Activated B cell treated with CpG ODN at 0.5 μM for 24 hours (primary cell): ENCODE results near the gene NR5A1. TPM values are rescaled to one million over a fixed set of nuclear protein-coding genes. Genes with fewer than 3 reads are reported as not detected.

Experiments used
- ATAC-seq: fragments of 200-7000 bp; cut with Tn5 transposase; one replicate; pipeline ENCODE4 v1.10.0; 2021; ENCODE audit warnings: low read depth, mild to moderate bottlenecking, moderate library complexity
- CTCF ChIA-PET: fragments of 350-600 bp; sonication (Branson Sonifier 250); formaldehyde crosslinking; loops from one replicate; lab custom pipeline; 2021; ENCODE audit warnings: antibody characterized with exemption; lab: Charles Lee
- POLR2A ChIA-PET: fragments of 350-600 bp; sonication (Branson Sonifier 250); formaldehyde crosslinking; loops from one replicate; lab custom pipeline; 2021; ENCODE audit warnings: antibody characterized with exemption; lab: Charles Lee
- DNase-seq: peaks from one replicate; pipeline ENCODE4 v3.0.0; 2022
- H3K27ac Mint-ChIP-seq: one replicate; pipeline ENCODE4 v1.8.0; 2020; ENCODE audit warnings: mixed read lengths
- H3K27me3 Mint-ChIP-seq: one replicate; pipeline ENCODE4 v1.8.0; 2021; ENCODE audit warnings: mixed read lengths
- H3K36me3 Mint-ChIP-seq: one replicate; pipeline ENCODE4 v1.8.0; 2021; ENCODE audit warnings: low read depth, mixed read lengths
- H3K4me1 Mint-ChIP-seq: one replicate; pipeline ENCODE4 v1.8.0; 2021; ENCODE audit warnings: mixed read lengths
- H3K4me3 Mint-ChIP-seq: one replicate; pipeline ENCODE4 v1.8.0; 2020; ENCODE audit warnings: mild to moderate bottlenecking, mixed read lengths
- H3K9me3 Mint-ChIP-seq: one replicate; pipeline ENCODE4 v1.8.0; 2020; ENCODE audit warnings: mixed read lengths
- intact Hi-C: fragments of 100-400 bp; cut with micrococcal nuclease; formaldehyde crosslinking; loops from one replicate; pipeline ENCODE4 v1.15.1; 2024
- total RNA-seq: library from RNA; stranded (reverse); gene quantifications from 2 replicates; pipeline ENCODE4 v1.2.3, GENCODE V29; 2022
- TF ChIP-seq, protein P1 (sequence below): fragments of 200-600 bp; IDR thresholded peaks from one replicate; pipeline ENCODE4 v1.8.0; 2022; ENCODE audit warnings: antibody characterized with exemption, mild to moderate bottlenecking

Gene NR5A1
- total RNA-seq, 1 donor from 2014 or later: not detected

DNA sequence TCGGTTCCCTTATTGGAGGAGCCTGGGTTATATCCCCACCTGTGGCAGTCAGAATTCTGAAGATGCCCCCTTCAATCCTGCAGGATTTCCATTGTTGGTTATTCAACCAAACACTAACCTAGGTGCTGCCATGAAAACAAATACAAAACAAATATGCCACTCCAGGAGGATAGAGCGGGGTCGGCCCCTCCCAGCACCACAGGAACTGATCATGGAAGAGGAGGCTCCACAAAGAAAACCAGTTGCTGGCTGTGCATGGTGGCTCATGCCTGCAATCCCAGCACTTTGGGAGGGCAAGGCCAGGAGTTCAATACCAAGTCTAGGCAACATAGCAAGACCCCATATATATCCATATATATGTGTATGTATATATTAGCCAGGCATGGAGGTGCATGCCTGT is 70.1 kb downstream of the NR5A1 start:
- Mint-ChIP-seq H3K4me3 (no peak overlapping the region), H3K9me3 (no peaks in the 10 kb centered on the region), H3K4me1 (no peaks in the 10 kb centered on the region), H3K27ac (no peak overlapping the region), H3K27me3 (peaks cover 18% of the 10 kb centered on the region), H3K36me3 (no peaks in the 10 kb centered on the region)
- no peak for ATAC-seq
- ChIA-PET CTCF (no interaction called here), POLR2A (no interaction called here)
- TF ChIP-seq, protein P1, sequence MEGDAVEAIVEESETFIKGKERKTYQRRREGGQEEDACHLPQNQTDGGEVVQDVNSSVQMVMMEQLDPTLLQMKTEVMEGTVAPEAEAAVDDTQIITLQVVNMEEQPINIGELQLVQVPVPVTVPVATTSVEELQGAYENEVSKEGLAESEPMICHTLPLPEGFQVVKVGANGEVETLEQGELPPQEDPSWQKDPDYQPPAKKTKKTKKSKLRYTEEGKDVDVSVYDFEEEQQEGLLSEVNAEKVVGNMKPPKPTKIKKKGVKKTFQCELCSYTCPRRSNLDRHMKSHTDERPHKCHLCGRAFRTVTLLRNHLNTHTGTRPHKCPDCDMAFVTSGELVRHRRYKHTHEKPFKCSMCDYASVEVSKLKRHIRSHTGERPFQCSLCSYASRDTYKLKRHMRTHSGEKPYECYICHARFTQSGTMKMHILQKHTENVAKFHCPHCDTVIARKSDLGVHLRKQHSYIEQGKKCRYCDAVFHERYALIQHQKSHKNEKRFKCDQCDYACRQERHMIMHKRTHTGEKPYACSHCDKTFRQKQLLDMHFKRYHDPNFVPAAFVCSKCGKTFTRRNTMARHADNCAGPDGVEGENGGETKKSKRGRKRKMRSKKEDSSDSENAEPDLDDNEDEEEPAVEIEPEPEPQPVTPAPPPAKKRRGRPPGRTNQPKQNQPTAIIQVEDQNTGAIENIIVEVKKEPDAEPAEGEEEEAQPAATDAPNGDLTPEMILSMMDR: no peak
- intact Hi-C loops: no loop called here
- DNase-seq: no peak

DNA sequence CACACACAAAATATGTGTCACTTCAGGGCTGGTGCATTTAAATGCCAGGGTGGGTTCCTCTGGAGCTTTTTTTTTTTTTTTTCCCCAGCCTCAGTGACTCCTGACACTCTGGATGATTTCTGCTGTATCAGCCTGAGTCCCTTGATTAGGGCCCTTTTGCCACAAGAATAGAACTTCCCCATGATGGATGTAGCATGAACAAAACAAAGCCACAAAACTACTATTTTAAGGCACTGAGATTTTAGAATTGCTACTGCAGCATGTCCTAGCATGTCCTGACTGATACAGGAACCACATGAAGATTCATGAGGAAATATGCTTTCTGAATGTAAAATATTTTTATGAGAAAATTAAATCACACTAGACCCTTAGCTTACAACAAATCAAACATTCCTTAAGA is 70.9 kb downstream of the NR5A1 start:
- CTCF ChIA-PET: no interaction called here
- DNase-seq: no peak

More for the DNA sequence above, 70.9 kb downstream of the NR5A1 start:
- Mint-ChIP-seq H3K27ac (no peak overlapping the region), H3K36me3 (no peaks in the 10 kb centered on the region), H3K27me3 (peaks cover 15% of the 10 kb centered on the region), H3K4me1 (no peaks in the 10 kb centered on the region), H3K9me3 (no peaks in the 10 kb centered on the region), H3K4me3 (no peak overlapping the region)
- intact Hi-C loops: no loop called here
- TF ChIP-seq, protein P1: no peak
- POLR2A ChIA-PET: no interaction called here
- no peak for ATAC-seq

Other genes starting within 250 kb of the NR5A1 start
- gene NEK6, start 249.4 kb downstream of the NR5A1 start, total RNA-seq: 110 and 115 TPM in 2 replicates
- gene PSMB7, start 92.0 kb downstream of the NR5A1 start, total RNA-seq: 120 and 140 TPM in 2 replicates
- gene ADGRD2, start 56.9 kb downstream of the NR5A1 start, total RNA-seq: not detected in 2 replicates